ENCODE data around the gene POLR2H. TPM values are rescaled to one million over a fixed set of nuclear protein-coding genes. Genes with fewer than 3 reads are reported as not detected.

POLR2H gene
- total RNA-seq, 1 experiment from 2014 or later, result 153 TPM

GRCh38 chr3:184317201-184317600, 44.3 kb upstream of the POLR2H start:
- Histone ChIP-seq H4K20me1 (ENCODE audit: insufficient read depth) (peaks cover 68% of the 10 kb centered on the region), H3K27ac (peak overlapping the region; percentile 27; the same call in 1 of the 2 replicates), H3K9me2 (ENCODE audit: insufficient read depth) (no peaks in the 10 kb centered on the region), H3F3A (ENCODE audit: insufficient read depth, low read depth) (peaks cover 71% of the 10 kb centered on the region), H3K4me3 (peak overlapping the region; percentile 63; the same call in 1 of the 2 replicates), H2AFZ (no peak overlapping the region), H3K27me3 (ENCODE audit: insufficient read depth, low read depth) (no peaks in the 10 kb centered on the region), H3K4me1 (replicated peaks; ENCODE audit: insufficient read depth) (peaks cover 56% of the 10 kb centered on the region), H3K79me2 (ENCODE audit: low read depth) (peaks cover 72% of the 10 kb centered on the region), H3K9me3 (ENCODE audit: insufficient read depth, low read depth) (no peaks in the 10 kb centered on the region), H3K36me3 (ENCODE audit: low read depth) (peaks cover 49% of the 10 kb centered on the region), H3K4me2 (peak overlapping the region; percentile 75)
- no peak for DNase-seq
- ChIA-PET CTCF (no interaction called here), POLR2A (ENCODE audit: unreplicated experiment) (no interaction called here)
- BruUV-seq (replicated peaks), result TSS peak; percentile 28
- intact Hi-C loops (cut with micrococcal nuclease; ENCODE audit: unreplicated experiment), result no loop called here
- no peak for TF ChIP-seq CTCF (conservative IDR thresholded peaks at IDR 0.05)
- TF ChIP-seq EZH2 (IDR thresholded peaks at IDR 0.05; ENCODE audit: low read depth), result no peak

- Histone ChIP-seq H3K4me3 (peak overlapping the region; percentile 18; the same call in 1 of the 2 replicates), H3K9me2 (ENCODE audit: insufficient read depth) (no peaks in the 10 kb centered on the region), H3F3A (ENCODE audit: insufficient read depth, low read depth) (peaks cover 91% of the 10 kb centered on the region), H3K27me3 (ENCODE audit: insufficient read depth, low read depth) (no peaks in the 10 kb centered on the region), H3K9me3 (ENCODE audit: insufficient read depth, low read depth) (no peaks in the 10 kb centered on the region), H3K36me3 (ENCODE audit: low read depth) (peaks cover 76% of the 10 kb centered on the region), H3K79me2 (ENCODE audit: low read depth) (peaks cover 97% of the 10 kb centered on the region), H4K20me1 (ENCODE audit: insufficient read depth) (peaks cover 96% of the 10 kb centered on the region), H3K27ac (peak overlapping the region; percentile 51), H2AFZ (no peak overlapping the region), H3K4me2 (peak overlapping the region; percentile 75), H3K4me1 (replicated peaks; ENCODE audit: insufficient read depth) (peaks cover 50% of the 10 kb centered on the region)
- TF ChIP-seq CTCF (conservative IDR thresholded peaks at IDR 0.05), result no peak
- TF ChIP-seq EZH2 (IDR thresholded peaks at IDR 0.05; ENCODE audit: low read depth), result no peak
- ChIA-PET POLR2A (ENCODE audit: unreplicated experiment) (interaction anchor here (0.6 to 0.9 kb wide), 4 partner anchors 24 to 186 kb away, joined by 3 to 18 read pairs (median 4); no protein-coding TSS in a partner anchor), CTCF (interaction anchor here (0.6 kb wide), 1 partner anchor 32 kb away, joined by 3 read pairs; no protein-coding TSS in a partner anchor)
- peak; percentile 87 to 97 for DNase-seq
- intact Hi-C loops (cut with micrococcal nuclease; ENCODE audit: unreplicated experiment), result no loop called here
- BruUV-seq (replicated peaks), result no TSS peak
These were observed 41.4 kb upstream of the POLR2H start for GRCh38 chr3:184320104-184320445.

- Histone ChIP-seq H3K4me3 (no peak overlapping the region), H3K27me3 (ENCODE audit: insufficient read depth, low read depth) (no peaks in the 10 kb centered on the region), H3K36me3 (ENCODE audit: low read depth) (peaks cover 86% of the 10 kb centered on the region), H3K9me3 (ENCODE audit: insufficient read depth, low read depth) (no peaks in the 10 kb centered on the region), H3K4me1 (replicated peaks; ENCODE audit: insufficient read depth) (peaks cover 40% of the 10 kb centered on the region), H4K20me1 (ENCODE audit: insufficient read depth) (peaks cover 97% of the 10 kb centered on the region), H3K27ac (no peak overlapping the region), H3K79me2 (ENCODE audit: low read depth) (peaks cover 97% of the 10 kb centered on the region), H3F3A (ENCODE audit: insufficient read depth, low read depth) (peaks cover 92% of the 10 kb centered on the region), H3K9me2 (ENCODE audit: insufficient read depth) (no peaks in the 10 kb centered on the region), H3K4me2 (no peak overlapping the region), H2AFZ (no peak overlapping the region)
- TSS peak; percentile 5 for BruUV-seq (replicated peaks)
- CTCF ChIA-PET, result no interaction called here
- TF ChIP-seq EZH2 (IDR thresholded peaks at IDR 0.05; ENCODE audit: low read depth), result no peak
- TF ChIP-seq CTCF (conservative IDR thresholded peaks at IDR 0.05), result no peak
- no peak for DNase-seq
- intact Hi-C loops (cut with micrococcal nuclease; ENCODE audit: unreplicated experiment), result no loop called here
- POLR2A ChIA-PET (ENCODE audit: unreplicated experiment), result no interaction called here
These were observed 39.8 kb upstream of the POLR2H start for GRCh38 chr3:184321666-184322065.

Measured in PC-9 (cell line).